Umbilical cord (tissue), 2 donors: ENCODE measurements around the gene POLK. TPM values are rescaled to one million over a fixed set of nuclear protein-coding genes. Genes with fewer than 3 reads are reported as not detected.
"Not testable (repeated sequence)": the region's sequence is repeated elsewhere in the genome, so short reads cannot be mapped to it uniquely, and the experiment has no call there.

Source experiments
- DNase-seq: peaks from one replicate; pipeline ENCODE4 v3.0.0-alpha.2; 2015; ENCODE audit warnings: low spot score
- total RNA-seq: library from RNA; depleted of rRNA; stranded (reverse); fragments of >200 nt; gene quantifications from one replicate; pipeline ENCODE4 v1.2.3, GENCODE V29; 2014; ENCODE audit warnings: low replicate concordance; ENCODE audit not compliant: insufficient read depth

Gene POLK
- total RNA-seq, 1 donor from 2014 or later: 82.8 TPM

DNA sequence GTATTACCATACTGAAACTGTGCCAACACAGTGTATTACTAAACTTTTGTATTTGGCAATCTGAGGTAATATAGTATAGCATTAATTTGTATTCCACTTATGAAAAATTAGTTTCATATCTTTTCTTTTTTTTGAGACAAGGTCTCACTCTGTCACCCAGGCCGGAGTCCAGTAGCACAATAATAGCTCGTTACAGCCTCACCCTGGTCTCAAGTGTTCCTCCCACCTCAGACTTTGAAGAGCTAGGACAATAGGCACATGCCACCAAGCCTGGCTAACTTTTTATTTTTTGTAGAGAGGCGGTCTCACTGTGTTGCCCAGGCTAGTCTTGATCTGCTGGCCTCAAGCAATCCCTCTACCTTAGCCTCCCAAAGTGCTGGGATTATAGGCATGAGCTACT is 36.1 kb downstream of the POLK start:
- DNase-seq: no peak

DNA sequence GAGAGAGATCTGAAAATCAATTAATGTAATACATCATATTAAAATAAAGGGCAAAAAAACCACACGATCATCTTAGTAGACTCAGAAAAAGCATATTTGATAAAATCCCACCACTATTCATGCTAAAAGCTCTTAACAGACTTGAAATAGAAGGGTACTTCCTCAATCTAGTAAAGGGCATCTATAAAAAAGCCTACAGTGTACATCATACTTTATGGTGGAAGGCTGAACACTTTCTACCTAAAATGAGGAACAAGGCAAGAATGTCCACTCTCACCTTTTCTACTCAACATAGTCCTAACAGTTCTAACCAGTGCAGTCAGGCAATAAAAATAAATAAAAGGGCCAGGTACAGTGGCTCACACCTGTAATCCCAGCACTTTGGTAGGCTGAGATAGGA is 38.9 kb downstream of the POLK start:
- no peak for DNase-seq

DNA sequence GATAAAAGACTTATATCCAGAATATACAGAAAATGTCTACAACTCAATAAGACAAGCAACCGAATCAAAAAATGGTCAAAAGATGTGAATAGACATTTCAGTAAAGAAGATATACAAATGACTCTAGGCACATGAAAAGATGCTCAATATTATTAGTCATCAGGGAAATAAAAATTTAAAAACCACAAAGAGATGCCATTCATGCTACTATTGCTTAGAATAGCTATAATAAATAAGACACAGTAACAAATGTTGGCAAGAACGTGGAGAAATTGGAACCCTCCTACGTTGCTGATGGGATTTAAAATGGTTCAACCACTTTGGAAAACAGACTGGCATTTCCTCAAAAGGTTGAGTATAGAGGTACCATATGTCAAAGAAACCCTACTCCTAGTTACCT is 39.8 kb downstream of the POLK start:
- DNase-seq: no peak

DNA sequence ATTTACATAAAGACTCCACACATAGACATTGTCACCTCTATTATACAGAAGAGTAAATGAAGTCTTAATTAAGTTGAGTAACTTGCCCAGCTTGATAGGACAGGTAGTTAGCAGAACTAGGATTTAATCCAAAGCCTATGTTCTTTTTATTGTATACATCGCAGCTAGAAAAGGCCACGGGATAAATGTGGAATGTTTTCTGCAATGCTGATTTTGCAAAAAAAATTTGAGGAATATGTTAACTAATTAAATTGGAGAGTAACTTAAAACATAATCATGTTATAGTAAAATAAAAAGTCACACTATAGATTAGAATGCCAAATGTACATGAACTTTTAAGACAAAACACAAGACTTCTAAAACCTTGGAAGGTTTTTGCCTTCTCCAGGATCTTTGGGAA is 41.1 kb downstream of the POLK start:
- DNase-seq: no peak

DNA sequence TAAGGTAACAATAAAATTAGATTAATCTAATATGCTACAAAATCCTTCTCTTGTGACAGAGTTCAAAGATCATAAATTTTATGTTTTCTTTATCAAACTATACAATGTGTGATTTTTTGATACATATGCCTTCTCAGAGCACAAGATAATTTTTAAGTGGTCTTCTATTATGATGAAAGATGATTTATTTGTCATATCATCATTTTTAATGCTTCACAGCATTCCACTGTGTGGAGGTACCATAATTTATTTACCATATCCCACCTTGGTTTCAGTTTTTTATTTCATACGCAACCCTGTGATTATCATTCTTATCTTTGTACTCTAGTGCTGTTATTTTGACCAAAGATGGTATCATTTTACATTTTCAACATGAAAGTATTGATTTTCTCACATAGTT is 41.7 kb downstream of the POLK start:
- DNase-seq: no peak

DNA sequence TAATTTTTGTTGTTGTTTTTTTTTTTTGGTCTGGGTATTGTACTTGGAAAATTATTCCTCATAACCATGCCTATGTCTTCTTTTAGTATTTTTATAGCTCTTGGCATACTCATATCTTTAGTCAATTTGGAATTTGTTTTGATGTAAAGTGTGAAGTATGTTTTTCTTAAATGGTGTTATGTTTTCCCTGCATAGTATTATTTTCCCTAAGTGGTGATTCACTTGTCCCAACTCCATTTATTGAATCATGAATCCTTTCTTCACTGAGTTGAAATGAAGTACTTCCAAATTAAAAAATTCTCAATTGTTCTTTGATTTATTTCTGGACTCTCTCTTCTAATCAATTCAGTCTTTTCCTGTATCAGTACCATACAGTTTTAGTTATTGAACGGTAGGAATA is 46.5 kb downstream of the POLK start:
- no peak for DNase-seq

DNA sequence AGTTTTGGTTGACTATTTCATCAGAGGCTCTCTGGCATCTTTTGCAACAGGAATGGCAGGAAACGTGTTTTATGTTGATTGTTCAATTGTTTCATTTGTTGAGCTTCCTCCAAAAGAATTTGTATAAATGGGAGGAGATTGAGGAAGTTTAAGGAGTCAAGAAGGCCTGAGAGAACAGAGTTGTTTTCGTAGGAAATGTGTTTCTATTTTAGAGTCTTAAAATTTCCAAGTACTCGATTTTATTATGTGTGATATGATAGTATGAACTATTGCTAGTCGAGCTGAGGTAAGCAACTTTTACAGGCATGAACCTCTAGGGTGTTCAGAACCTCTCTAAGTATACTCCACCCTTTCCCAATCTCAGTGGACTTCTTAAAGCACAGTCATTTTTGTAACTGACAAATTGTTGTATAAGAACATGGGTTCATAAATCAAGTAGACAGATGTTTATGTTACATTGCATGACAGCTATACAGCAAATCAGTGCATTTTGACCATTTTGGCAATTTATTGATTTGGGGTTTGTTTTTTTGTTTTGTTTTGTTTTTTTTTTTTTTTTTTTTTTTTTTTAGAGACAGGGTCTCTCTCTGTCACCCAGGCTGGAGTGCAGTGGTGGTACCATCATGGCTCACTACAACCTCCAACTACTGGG is 47.4 kb downstream of the POLK start:
- DNase-seq: peak; percentile 10

DNA sequence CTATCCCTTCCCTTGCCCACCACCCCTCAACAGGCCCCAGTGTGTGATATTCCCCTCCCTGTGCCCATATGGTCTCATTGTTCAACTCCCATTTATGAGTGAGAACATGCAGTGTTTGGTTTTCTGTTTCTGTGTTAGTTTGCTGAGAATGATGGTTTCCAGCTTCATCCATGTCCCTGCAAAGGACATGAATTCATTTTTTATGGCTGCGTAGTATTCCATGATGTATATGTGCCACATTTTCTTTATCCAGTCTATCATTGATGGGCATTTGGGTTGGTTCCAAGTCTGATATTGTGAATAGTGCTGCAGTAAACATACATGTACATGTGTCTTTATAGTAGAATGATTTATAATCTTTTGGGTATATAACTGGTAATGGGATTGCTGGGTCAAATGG is 49.0 kb downstream of the POLK start:
- not testable (repeated sequence) for DNase-seq

GRCh38 chr5:75565991-75566709 is 54.5 kb downstream of the POLK start:
- not testable (repeated sequence) for DNase-seq

DNA sequence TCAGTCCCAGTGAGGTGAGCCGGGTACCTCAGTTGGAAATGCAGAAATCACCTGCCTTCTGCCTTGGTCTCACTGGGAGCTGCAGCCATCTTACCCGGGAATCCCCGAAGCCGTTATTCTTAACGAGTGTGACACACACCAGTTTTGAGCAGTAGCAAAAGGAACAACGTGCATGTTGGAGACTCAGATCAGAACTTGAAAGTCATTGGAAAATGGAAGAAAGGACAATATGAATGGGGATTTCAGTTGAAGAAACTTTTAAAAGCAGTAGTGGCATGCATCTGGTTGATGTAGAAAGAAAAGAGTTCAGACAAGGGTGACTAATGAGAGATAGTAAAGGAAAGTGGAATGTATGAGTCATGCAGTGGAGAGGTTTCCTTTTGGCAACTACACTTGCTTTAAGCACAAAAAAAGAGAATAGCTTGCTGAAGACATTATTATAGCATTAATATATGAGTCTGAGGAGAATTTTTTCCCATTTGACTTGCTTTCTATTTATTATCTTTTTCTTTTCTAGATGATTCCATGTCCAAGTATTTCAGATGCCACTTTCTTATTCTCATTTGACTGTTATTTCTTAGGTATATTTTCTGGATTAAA is 55.1 kb downstream of the POLK start:
- DNase-seq: peak; percentile 94

- peak; percentile 7 for DNase-seq
Measured at GRCh38 chr5:75567710-75568109, 56.0 kb downstream of the POLK start.

GRCh38 chr5:75568202-75568601 is 56.5 kb downstream of the POLK start:
- no peak for DNase-seq

DNA sequence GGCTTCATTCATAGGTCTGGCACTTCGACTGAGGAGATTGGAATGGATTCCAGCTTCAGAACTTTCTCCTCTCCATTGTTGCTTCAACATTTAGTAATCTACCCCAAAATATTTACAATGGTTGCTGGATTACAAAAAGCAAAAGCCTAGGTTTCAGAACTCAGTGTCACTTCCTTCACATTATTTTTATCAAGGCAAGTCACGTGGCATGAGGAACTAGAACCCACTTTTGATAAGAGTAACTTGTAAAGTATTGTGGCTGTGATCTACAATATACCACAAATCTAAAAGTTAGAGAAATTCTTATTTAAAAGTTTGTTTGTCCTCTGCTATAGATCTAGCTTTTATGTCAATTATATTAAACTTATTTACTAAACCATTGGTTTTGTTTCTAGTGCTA is 59.9 kb downstream of the POLK start:
- no peak for DNase-seq

DNA sequence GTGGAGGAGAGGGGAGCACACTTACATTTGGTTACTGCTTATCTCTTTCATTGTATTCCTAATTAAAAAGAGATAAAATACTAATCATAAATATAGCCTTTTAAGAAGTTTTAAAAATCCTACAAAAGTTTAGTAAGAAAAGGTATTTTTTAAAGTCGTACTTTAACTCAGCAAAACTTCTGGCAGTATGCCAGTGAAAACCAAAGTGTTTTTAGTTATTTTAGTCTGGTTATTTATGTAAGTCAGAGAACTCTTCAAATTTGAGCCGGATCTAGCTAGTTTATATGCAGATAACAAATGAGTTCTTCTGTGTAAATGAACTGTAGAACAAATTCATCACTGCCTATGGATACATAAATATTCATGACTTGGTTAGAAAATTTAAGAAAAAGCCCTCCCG is 63.1 kb downstream of the POLK start:
- DNase-seq: peak; percentile 28

- DNase-seq: not testable (repeated sequence)
Measured at GRCh38 chr5:75578280-75578679, 66.6 kb downstream of the POLK start.

DNA sequence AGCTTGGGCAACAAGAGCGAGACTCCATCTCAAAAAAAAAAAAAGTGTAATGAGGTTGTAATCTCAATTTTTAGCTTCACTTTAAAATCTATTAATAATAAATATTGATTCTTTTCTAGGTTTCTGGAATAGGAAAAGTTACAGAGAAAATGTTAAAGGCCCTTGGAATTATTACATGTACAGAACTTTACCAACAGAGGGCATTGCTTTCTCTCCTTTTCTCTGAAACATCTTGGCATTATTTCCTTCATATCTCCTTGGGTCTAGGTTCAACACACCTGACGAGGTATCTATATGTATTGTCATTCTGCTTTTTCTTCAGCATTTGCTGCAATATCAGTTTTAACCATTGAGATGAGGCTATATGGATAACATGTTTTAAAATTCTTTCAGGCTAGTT is 73.0 kb downstream of the POLK start:
- DNase-seq: no peak

GRCh38 chr5:75588666-75589065 is 77.0 kb downstream of the POLK start:
- no peak for DNase-seq

DNA sequence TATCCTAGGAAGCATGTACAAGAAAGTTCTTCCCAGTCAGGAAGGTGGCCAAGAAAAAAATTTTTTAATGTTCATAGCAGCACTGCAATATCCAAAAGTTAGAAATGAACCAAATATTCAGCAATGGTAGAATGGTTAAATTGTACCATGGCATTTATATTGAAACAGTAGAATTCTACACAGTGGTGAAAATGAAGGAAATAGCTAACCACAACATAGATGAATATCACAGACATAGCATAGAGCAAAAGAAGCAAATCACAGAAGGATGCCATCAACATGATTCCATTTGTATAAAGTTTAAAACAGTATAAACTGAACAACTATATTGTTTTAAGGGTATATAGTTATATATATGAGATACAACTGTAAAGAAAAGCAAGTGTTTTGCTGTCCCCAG is 88.8 kb downstream of the POLK start:
- DNase-seq: no peak

DNA sequence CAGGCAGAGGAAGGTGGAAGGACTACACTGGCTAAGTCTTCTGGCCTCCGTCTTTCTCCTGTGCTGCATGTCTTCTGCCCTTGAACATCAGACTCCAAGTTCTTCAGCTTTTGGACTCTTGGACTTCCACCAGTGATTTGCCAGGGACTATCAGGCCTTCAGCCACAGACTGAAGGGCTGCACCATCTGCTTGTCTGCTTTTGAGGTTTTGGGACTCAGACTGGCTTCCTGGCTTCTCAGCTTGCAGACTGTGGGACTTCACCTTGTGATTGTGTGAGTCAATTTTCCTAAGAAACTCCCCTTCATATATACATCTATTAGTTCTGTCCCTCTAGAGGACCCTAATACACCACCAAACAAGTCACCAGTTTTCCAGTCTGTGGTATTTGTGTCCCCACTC is 89.9 kb downstream of the POLK start:
- no peak for DNase-seq

DNA sequence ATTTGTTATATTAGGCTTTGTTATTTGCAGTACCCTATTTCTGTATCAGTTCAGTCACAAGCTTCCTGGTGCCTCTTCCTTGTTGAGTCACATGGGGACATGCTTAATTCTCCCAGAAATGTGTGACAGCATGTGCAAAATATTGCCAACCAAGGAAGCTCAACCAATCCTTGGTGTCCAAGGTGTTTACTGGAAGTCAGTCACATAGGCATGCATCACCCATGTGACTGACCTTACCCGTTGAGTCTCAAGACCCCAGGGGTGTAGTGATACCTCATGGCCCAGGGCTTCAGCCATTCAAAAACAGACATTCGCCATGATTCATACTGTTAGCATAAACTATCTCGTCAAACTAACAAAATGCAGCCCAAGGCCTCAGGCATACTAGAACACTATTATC is 90.3 kb downstream of the POLK start:
- no peak for DNase-seq

GRCh38 chr5:75603371-75603770 is 91.7 kb downstream of the POLK start:
- DNase-seq: peak; percentile 84

DNA sequence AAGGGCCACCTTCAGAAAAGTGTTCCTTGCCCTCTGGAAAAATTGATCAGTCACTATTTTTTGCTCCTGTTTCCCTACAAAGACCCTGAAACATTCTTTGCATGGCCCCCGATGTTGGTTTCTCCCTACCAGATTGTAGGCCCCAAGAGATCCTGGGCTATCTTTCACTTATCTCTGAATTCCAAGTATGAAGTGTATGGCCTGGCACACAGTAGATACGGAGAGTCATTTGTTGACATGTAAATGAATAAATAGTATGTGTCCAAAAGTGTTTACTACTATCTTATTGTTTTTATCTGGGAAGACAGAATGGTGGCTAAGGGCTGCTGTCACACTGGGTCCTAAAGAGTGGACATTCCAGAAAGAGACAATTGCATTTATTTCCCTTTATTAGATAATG is 92.1 kb downstream of the POLK start:
- DNase-seq: no peak

GRCh38 chr5:75607341-75607740 is 95.7 kb downstream of the POLK start:
- not testable (repeated sequence) for DNase-seq
